Neuronal stem cell (in vitro differentiated cells): ENCODE measurements around the gene MYOG.

Source experiments
- DNase-seq: peaks from one replicate; pipeline ENCODE4 v3.0.0-alpha.2; 2013; ENCODE audit warnings: low spot score
- H2AFZ ChIP-seq: one replicate; pipeline ENCODE4 v1.6.1; 2013; ENCODE audit warnings: mild to moderate bottlenecking, low read length, inconsistent platforms
- H2AK5ac ChIP-seq: 2 replicates; pipeline ENCODE4 v1.6.1; 2013; ENCODE audit warnings: low read depth, mild to moderate bottlenecking, inconsistent platforms, low read length, moderate library complexity, mixed read lengths
- H2BK120ac ChIP-seq: 2 replicates; pipeline ENCODE4 v1.6.1; 2013; ENCODE audit warnings: low read depth, mild to moderate bottlenecking, inconsistent platforms, low read length, moderate library complexity, mixed read lengths
- H2BK12ac ChIP-seq: one replicate; pipeline ENCODE4 v1.6.1; 2013; ENCODE audit warnings: low read length, inconsistent platforms
- H2BK15ac ChIP-seq: 2 replicates; pipeline ENCODE4 v1.6.1; 2013; ENCODE audit warnings: mild to moderate bottlenecking, low read length, inconsistent platforms, mixed read lengths
- H2BK5ac ChIP-seq: one replicate; pipeline ENCODE4 v1.6.1; 2013; ENCODE audit warnings: inconsistent platforms, mild to moderate bottlenecking, low read length, moderate library complexity
- H3K14ac ChIP-seq: one replicate; pipeline ENCODE4 v1.6.1; 2013; ENCODE audit warnings: low read length, inconsistent platforms
- H3K18ac ChIP-seq: 2 replicates; pipeline ENCODE4 v1.6.1; 2013; ENCODE audit warnings: low read length, inconsistent platforms
- H3K23ac ChIP-seq: 2 replicates; pipeline ENCODE4 v1.6.1; 2013; ENCODE audit warnings: low read depth, mild to moderate bottlenecking, mixed read lengths, low read length, inconsistent platforms; ENCODE audit not compliant: poor library complexity
- H3K27ac ChIP-seq: replicated peaks from 3 replicates; pipeline ENCODE4 v1.5.1; 2013; ENCODE audit warnings: low read length, inconsistent platforms
- H3K27me3 ChIP-seq, 3 experiments: 2 replicates each; pipeline ENCODE4 v1.6.1; 2013; ENCODE audit warnings: low read length in 3 of 3, mild to moderate bottlenecking in 2 of 3, inconsistent platforms in 1 of 3, low read depth in 1 of 3, mixed read lengths in 1 of 3, moderate library complexity in 1 of 3; ENCODE audit not compliant: control insufficient read depth in 3 of 3, insufficient read depth in 3 of 3
- H3K36me3 ChIP-seq, 2 donors: replicated peaks in 1 of 2; 2 replicates each; pipeline ENCODE4 v1.6.1; 2013; ENCODE audit warnings: low read length in 2 of 2; ENCODE audit not compliant: control insufficient read depth in 2 of 2, insufficient read depth in 2 of 2
- H3K4ac ChIP-seq: 2 replicates; pipeline ENCODE4 v1.6.1; 2013; ENCODE audit warnings: inconsistent platforms, mild to moderate bottlenecking, low read length, moderate library complexity
- H3K4me1 ChIP-seq, 2 donors: 1 replicate in 1 of 2; 2 replicates in 1 of 2; pipeline ENCODE4 v1.6.1; 2013; ENCODE audit warnings: low read length in 2 of 2, low read depth in 1 of 2; ENCODE audit not compliant: control insufficient read depth in 2 of 2, insufficient read depth in 1 of 2
- H3K4me2 ChIP-seq: one replicate; pipeline ENCODE4 v1.6.1; 2013; ENCODE audit warnings: mild to moderate bottlenecking, low read length, inconsistent platforms; ENCODE audit not compliant: insufficient read depth, poor library complexity, severe bottlenecking
- H3K4me3 ChIP-seq, 2 donors: 2 replicates each; pipeline ENCODE4 v1.5.1; 2013; ENCODE audit warnings: low read length in 2 of 2, mild to moderate bottlenecking in 2 of 2, inconsistent platforms in 1 of 2, moderate library complexity in 1 of 2
- H3K79me1 ChIP-seq: one replicate; pipeline ENCODE4 v1.6.1; 2013; ENCODE audit warnings: low read depth, mild to moderate bottlenecking, inconsistent platforms, low read length, moderate library complexity
- H3K9ac ChIP-seq: one replicate; pipeline ENCODE4 v1.6.1; 2013; ENCODE audit warnings: mild to moderate bottlenecking, low read depth, low read length, inconsistent platforms; ENCODE audit not compliant: poor library complexity
- H3K9me3 ChIP-seq, 2 donors: replicated peaks in 1 of 2; 2 replicates each; pipeline versions ENCODE3 to v1.6.1; 2013; ENCODE audit warnings: low read length in 2 of 2, mild to moderate bottlenecking in 2 of 2, inconsistent platforms in 1 of 2, low read depth in 1 of 2, mixed read lengths in 1 of 2, moderate library complexity in 1 of 2; ENCODE audit not compliant: control insufficient read depth in 2 of 2, insufficient read depth in 1 of 2
- H4K8ac ChIP-seq: one replicate; pipeline ENCODE4 v1.6.1; 2013; ENCODE audit warnings: low read depth, mild to moderate bottlenecking, inconsistent platforms, low read length, moderate library complexity
- H4K91ac ChIP-seq: one replicate; pipeline ENCODE4 v1.6.1; 2013; ENCODE audit warnings: low read length, low read depth, mild to moderate bottlenecking, inconsistent platforms; ENCODE audit not compliant: poor library complexity
- WGBS, 2 donors: extraction: QIAGEN DNeasy Blood & Tissue Kit; methylation state at CpG; one replicate each; pipeline ENCODE4 v1.1.7; 2013; ENCODE audit warnings: missing lambda C conversion rate in 2 of 2, mixed read lengths in 1 of 2; ENCODE audit not compliant: insufficient read length in 2 of 2, insufficient replicate concordance in 1 of 2; ENCODE audit errors: extremely low coverage in 2 of 2; 5-methylcytosine and 5-hydroxymethylcytosine counted together

MYOG gene

GRCh38 chr1:203045336-203045735 lies 40.5 kb downstream of the MYOG start:
- H3K23ac ChIP-seq = no peak overlapping the region
- no peaks in the 10 kb centered on the region for H3K9me3 ChIP-seq
- no peak overlapping the region for H2AK5ac ChIP-seq
- H2BK5ac ChIP-seq = no peak overlapping the region
- H3K27ac ChIP-seq = no peak overlapping the region
- H3K9ac ChIP-seq = no peak overlapping the region
- peaks cover 0 to 60% (median 0%) of the 10 kb centered on the region in 3 experiments for H3K27me3 ChIP-seq
- no peak overlapping the region for H4K8ac ChIP-seq
- DNase-seq = no peak
- H3K18ac ChIP-seq = no peak overlapping the region
- H2BK120ac ChIP-seq = no peak overlapping the region
- no peak overlapping the region for H3K4me3 ChIP-seq
- no peak overlapping the region for H3K4ac ChIP-seq
- H3K4me2 ChIP-seq = no peak overlapping the region
- no CpG with 5 or more reads among the region's 17 CpGs for WGBS, 2 donors
- H3K79me1 ChIP-seq = no peaks in the 10 kb centered on the region
- H3K36me3 ChIP-seq = no peaks in the 10 kb centered on the region
- H2AFZ ChIP-seq = no peak overlapping the region
- no peak overlapping the region for H2BK12ac ChIP-seq
- H4K91ac ChIP-seq = no peak overlapping the region
- no peak overlapping the region for H2BK15ac ChIP-seq
- H3K14ac ChIP-seq = no peak overlapping the region
- H3K4me1 ChIP-seq = peaks cover 0 to 4% of the 10 kb centered on the region in 2 donors

GRCh38 chr1:203044546-203045250 lies 41.1 kb downstream of the MYOG start:
- Histone ChIP-seq H3K9me3 (no peaks in the 10 kb centered on the region), H3K23ac (no peak overlapping the region), H2BK5ac (no peak overlapping the region), H2AK5ac (no peak overlapping the region), H3K79me1 (no peaks in the 10 kb centered on the region), H2BK120ac (no peak overlapping the region), H2BK15ac (no peak overlapping the region), H2AFZ (no peak overlapping the region), H3K36me3 (no peaks in the 10 kb centered on the region), H3K9ac (no peak overlapping the region), H3K4me1 (peaks cover 0 to 4% of the 10 kb centered on the region in 2 donors), H3K18ac (no peak overlapping the region), H3K14ac (no peak overlapping the region), H3K4me3 (no peak overlapping the region), H4K8ac (no peak overlapping the region), H3K27me3 (peaks cover 0 to 55% (median 0%) of the 10 kb centered on the region in 3 experiments), H4K91ac (no peak overlapping the region), H2BK12ac (no peak overlapping the region), H3K4ac (no peak overlapping the region), H3K4me2 (no peak overlapping the region), H3K27ac (no peak overlapping the region)
- no CpG with 5 or more reads among the region's 7 CpGs for WGBS, 2 donors
- no peak for DNase-seq

- no peak overlapping the region for H3K4me2 ChIP-seq
- no peak for DNase-seq
- H3K14ac ChIP-seq = no peak overlapping the region
- peaks cover 0 to 2% of the 10 kb centered on the region in 2 donors for H3K4me1 ChIP-seq
- no peak overlapping the region for H2BK120ac ChIP-seq
- no peak overlapping the region for H3K9ac ChIP-seq
- no peaks in the 10 kb centered on the region for H3K79me1 ChIP-seq
- no peak overlapping the region for H3K27ac ChIP-seq
- no peaks in the 10 kb centered on the region for H3K36me3 ChIP-seq
- H2AFZ ChIP-seq = no peak overlapping the region
- no peak overlapping the region for H4K8ac ChIP-seq
- no peak overlapping the region for H3K4me3 ChIP-seq
- H2BK5ac ChIP-seq = peak overlapping the region; percentile 34
- H3K9me3 ChIP-seq = no peaks in the 10 kb centered on the region
- H3K23ac ChIP-seq = no peak overlapping the region
- no peak overlapping the region for H2BK15ac ChIP-seq
- H3K18ac ChIP-seq = no peak overlapping the region
- H2BK12ac ChIP-seq = no peak overlapping the region
- WGBS, 2 donors = no CpG with 5 or more reads among the region's 14 CpGs
- H3K27me3 ChIP-seq = peaks cover 0 to 51% (median 0%) of the 10 kb centered on the region in 3 experiments
- H3K4ac ChIP-seq = no peak overlapping the region
- no peak overlapping the region for H2AK5ac ChIP-seq
- H4K91ac ChIP-seq = no peak overlapping the region
Measured at GRCh38 chr1:203043830-203044545, 41.8 kb downstream of the MYOG start.

GRCh38 chr1:203041351-203041932 lies 44.4 kb downstream of the MYOG start:
- H4K8ac ChIP-seq = no peak overlapping the region
- H2AFZ ChIP-seq = no peak overlapping the region
- no peak overlapping the region for H3K14ac ChIP-seq
- no peak for DNase-seq
- no peak overlapping the region for H2BK12ac ChIP-seq
- no peak overlapping the region for H3K4me2 ChIP-seq
- H3K27ac ChIP-seq = no peak overlapping the region
- no peak overlapping the region for H3K9ac ChIP-seq
- H2BK120ac ChIP-seq = no peak overlapping the region
- H3K79me1 ChIP-seq = no peaks in the 10 kb centered on the region
- no peaks in the 10 kb centered on the region for H3K4me1 ChIP-seq
- H3K4ac ChIP-seq = no peak overlapping the region
- H3K18ac ChIP-seq = no peak overlapping the region
- H3K23ac ChIP-seq = no peak overlapping the region
- H3K9me3 ChIP-seq = no peaks in the 10 kb centered on the region
- peaks cover 0 to 51% (median 0%) of the 10 kb centered on the region in 3 experiments for H3K27me3 ChIP-seq
- no peak overlapping the region for H2BK15ac ChIP-seq
- no peak overlapping the region for H4K91ac ChIP-seq
- H2AK5ac ChIP-seq = no peak overlapping the region
- H3K36me3 ChIP-seq = no peaks in the 10 kb centered on the region
- H3K4me3 ChIP-seq = no peak overlapping the region
- no peak overlapping the region for H2BK5ac ChIP-seq
- WGBS, 2 donors = no CpG with 5 or more reads among the region's 3 CpGs
